Smooth muscle cell (in vitro differentiated cells): ENCODE measurements around the gene CDCP1. TPM values are rescaled to one million over a fixed set of nuclear protein-coding genes. Genes with fewer than 3 reads are reported as not detected.

ENCODE experiments used
- DNase-seq: peaks from one replicate; lab custom pipeline; 2025; ENCODE audit not compliant: unreplicated experiment; lab: John Stamatoyannopoulos, UW
- H2AFZ ChIP-seq: fragments of 200-600 bp; sonication (generic); 2 replicates; pipeline ENCODE4 v1.6.0; 2016; ENCODE audit warnings: antibody characterized with exemption, low read depth, mild to moderate bottlenecking
- H3F3A ChIP-seq: fragments of 200-600 bp; sonication (generic); 2 replicates; pipeline ENCODE4 v1.6.0; 2017; ENCODE audit warnings: antibody characterized with exemption, low read depth
- H3K27ac ChIP-seq: fragments of 200-600 bp; sonication (generic); 2 replicates; pipeline ENCODE4 v1.5.1; 2016; ENCODE audit warnings: low read depth, mild to moderate bottlenecking
- H3K27me3 ChIP-seq: fragments of 200-600 bp; sonication (generic); 2 replicates; pipeline ENCODE4 v1.6.1; 2016; ENCODE audit warnings: low read depth, mild to moderate bottlenecking
- H3K36me3 ChIP-seq: fragments of 200-600 bp; sonication (generic); 2 replicates; pipeline ENCODE4 v1.5.1; 2016; ENCODE audit warnings: low read depth
- H3K4me1 ChIP-seq: fragments of 200-600 bp; sonication (generic); 2 replicates; pipeline ENCODE4 v1.5.1; 2016; ENCODE audit warnings: low read depth
- H3K4me2 ChIP-seq: fragments of 200-600 bp; sonication (generic); 2 replicates; pipeline ENCODE4 v1.6.0; 2016; ENCODE audit warnings: mild to moderate bottlenecking
- H3K4me3 ChIP-seq: fragments of 200-600 bp; sonication (generic); 2 replicates; pipeline ENCODE4 v1.5.1; 2016; ENCODE audit warnings: mild to moderate bottlenecking
- H3K79me2 ChIP-seq: fragments of 200-600 bp; sonication (generic); 2 replicates; pipeline ENCODE4 v1.6.0; 2016; ENCODE audit warnings: low read depth, mild to moderate bottlenecking
- H3K9ac ChIP-seq: fragments of 200-600 bp; sonication (generic); 2 replicates; pipeline ENCODE4 v1.6.0; 2016; ENCODE audit warnings: low read depth
- H3K9me3 ChIP-seq: fragments of 200-600 bp; sonication (generic); replicated peaks from 2 replicates; pipeline ENCODE4 v1.5.1; 2016; ENCODE audit warnings: low read depth
- H4K20me1 ChIP-seq: fragments of 200-600 bp; sonication (generic); 2 replicates; pipeline ENCODE4 v1.6.0; 2016; ENCODE audit warnings: low read depth
- CTCF ChIP-seq: fragments of 200-600 bp; sonication (generic); IDR thresholded peaks from 2 replicates; pipeline ENCODE4 v1.5.1; 2017; ENCODE audit warnings: borderline replicate concordance, mild to moderate bottlenecking, antibody characterized with exemption; ENCODE audit not compliant: insufficient read depth, poor library complexity, severe bottlenecking
- whole genome bisulfite sequencing: methylation state at CpG from one replicate; pipeline ENCODE4 v1.1.7; 2016; ENCODE audit warnings: low lambda C conversion rate; 5-methylcytosine and 5-hydroxymethylcytosine counted together
- polyA plus RNA-seq: library from polyadenylated mRNA; unstranded; fragments of >200 nt; fragmentation: Nextera tagmentation; extraction: Ambion mirVana; gene quantifications from 2 replicates; pipeline ENCODE4 v1.2.1, GENCODE V29; 2016
- total RNA-seq: library from RNA; depleted of rRNA; stranded (reverse); fragments of >200 nt; gene quantifications from 2 replicates; pipeline ENCODE4 v1.2.3, GENCODE V29; 2014

The CDCP1 gene
- total and polyA plus RNA-seq, 2 experiments from 2014 or later = 2.5 to 7.9 TPM

- no peaks in the 10 kb centered on the region for H3K4me1 ChIP-seq
- H3F3A ChIP-seq = peaks cover 6% of the 10 kb centered on the region
- WGBS = 94% methylated on average over 6 of the region's 6 CpGs
- H2AFZ ChIP-seq = no peak overlapping the region
- DNase-seq = no peak
- no peak overlapping the region for H3K9ac ChIP-seq
- H3K9me3 ChIP-seq = no peaks in the 10 kb centered on the region
- H3K36me3 ChIP-seq = no peaks in the 10 kb centered on the region
- no peaks in the 10 kb centered on the region for H3K27me3 ChIP-seq
- no peak overlapping the region for H3K4me3 ChIP-seq
- H4K20me1 ChIP-seq = no peaks in the 10 kb centered on the region
- no peak overlapping the region for H3K27ac ChIP-seq
- H3K4me2 ChIP-seq = no peak overlapping the region
- TF ChIP-seq CTCF = no peak
- H3K79me2 ChIP-seq = no peaks in the 10 kb centered on the region
These were observed 19.4 kb downstream of the CDCP1 start for GRCh38 chr3:45126730-45127129.

- Histone ChIP-seq H3K4me2 (no peak overlapping the region), H3K9ac (no peak overlapping the region), H3K4me1 (no peaks in the 10 kb centered on the region), H3K27me3 (no peaks in the 10 kb centered on the region), H3K4me3 (no peak overlapping the region), H3K36me3 (no peaks in the 10 kb centered on the region), H4K20me1 (no peaks in the 10 kb centered on the region), H3K27ac (no peak overlapping the region), H3F3A (no peaks in the 10 kb centered on the region), H3K79me2 (no peaks in the 10 kb centered on the region), H3K9me3 (no peaks in the 10 kb centered on the region), H2AFZ (no peak overlapping the region)
- DNase-seq = no peak
- 95% methylated on average over 2 of the region's 2 CpGs for WGBS
- TF ChIP-seq CTCF = no peak
These were observed 20.6 kb downstream of the CDCP1 start for GRCh38 chr3:45125550-45126026.

- no peak for TF ChIP-seq CTCF
- Histone ChIP-seq H3K27me3 (no peaks in the 10 kb centered on the region), H2AFZ (no peak overlapping the region), H3K4me3 (no peak overlapping the region), H4K20me1 (no peaks in the 10 kb centered on the region), H3K36me3 (no peaks in the 10 kb centered on the region), H3K9ac (no peak overlapping the region), H3K4me2 (no peak overlapping the region), H3K4me1 (no peaks in the 10 kb centered on the region), H3K9me3 (no peaks in the 10 kb centered on the region), H3K27ac (no peak overlapping the region), H3F3A (no peaks in the 10 kb centered on the region), H3K79me2 (no peaks in the 10 kb centered on the region)
- WGBS = 49% methylated on average over 2 of the region's 2 CpGs
- no peak for DNase-seq
These were observed 21.2 kb downstream of the CDCP1 start for GRCh38 chr3:45124956-45125355.

- DNase-seq = no peak
- H3K27ac ChIP-seq = peak overlapping the region; percentile 71
- no peak overlapping the region for H2AFZ ChIP-seq
- no peaks in the 10 kb centered on the region for H3K27me3 ChIP-seq
- H3K79me2 ChIP-seq = no peaks in the 10 kb centered on the region
- WGBS = 71% methylated on average over 3 of the region's 3 CpGs
- H3F3A ChIP-seq = no peaks in the 10 kb centered on the region
- no peak for TF ChIP-seq CTCF
- H3K9me3 ChIP-seq = no peaks in the 10 kb centered on the region
- H3K4me3 ChIP-seq = no peak overlapping the region
- H3K4me2 ChIP-seq = peak overlapping the region; percentile 2
- H4K20me1 ChIP-seq = no peaks in the 10 kb centered on the region
- no peaks in the 10 kb centered on the region for H3K4me1 ChIP-seq
- H3K36me3 ChIP-seq = no peaks in the 10 kb centered on the region
- H3K9ac ChIP-seq = no peak overlapping the region
These were observed 21.8 kb downstream of the CDCP1 start for GRCh38 chr3:45124352-45124751.
